Putamen (tissue), 1 donor: ENCODE results near the gene FGF2.
A peak's percentile ranks its signal among the peaks of the same experiment; 100 is the strongest.

Experiments used
- DNase-seq: peaks from one replicate; pipeline ENCODE4 v3.0.0-alpha.2; 2016; ENCODE audit warnings: low spot score

FGF2 gene

DNA sequence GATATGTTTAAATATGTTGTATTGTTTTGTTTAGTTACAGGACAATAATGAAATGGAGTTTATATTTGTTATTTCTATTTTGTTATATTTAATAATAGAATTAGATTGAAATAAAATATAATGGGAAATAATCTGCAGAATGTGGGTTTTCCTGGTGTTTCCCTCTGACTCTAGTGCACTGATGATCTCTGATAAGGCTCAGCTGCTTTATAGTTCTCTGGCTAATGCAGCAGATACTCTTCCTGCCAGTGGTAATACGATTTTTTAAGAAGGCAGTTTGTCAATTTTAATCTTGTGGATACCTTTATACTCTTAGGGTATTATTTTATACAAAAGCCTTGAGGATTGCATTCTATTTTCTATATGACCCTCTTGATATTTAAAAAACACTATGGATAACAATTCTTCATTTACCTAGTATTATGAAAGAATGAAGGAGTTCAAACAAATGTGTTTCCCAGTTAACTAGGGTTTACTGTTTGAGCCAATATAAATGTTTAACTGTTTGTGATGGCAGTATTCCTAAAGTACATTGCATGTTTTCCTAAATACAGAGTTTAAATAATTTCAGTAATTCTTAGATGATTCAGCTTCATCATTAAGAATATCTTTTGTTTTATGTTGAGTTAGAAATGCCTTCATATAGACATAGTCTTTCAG, 68.8 kb downstream of the FGF2 start:
- no peak for DNase-seq

DNA sequence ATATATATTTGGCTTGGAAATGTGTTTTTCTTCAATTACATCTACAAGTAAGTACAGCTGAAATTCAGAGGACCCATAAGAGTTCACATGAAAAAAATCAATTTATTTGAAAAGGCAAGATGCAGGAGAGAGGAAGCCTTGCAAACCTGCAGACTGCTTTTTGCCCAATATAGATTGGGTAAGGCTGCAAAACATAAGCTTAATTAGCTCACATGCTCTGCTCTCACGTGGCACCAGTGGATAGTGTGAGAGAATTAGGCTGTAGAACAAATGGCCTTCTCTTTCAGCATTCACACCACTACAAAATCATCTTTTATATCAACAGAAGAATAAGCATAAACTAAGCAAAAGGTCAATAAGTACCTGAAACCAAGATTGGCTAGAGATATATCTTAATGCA, 69.6 kb downstream of the FGF2 start:
- DNase-seq = no peak

DNA sequence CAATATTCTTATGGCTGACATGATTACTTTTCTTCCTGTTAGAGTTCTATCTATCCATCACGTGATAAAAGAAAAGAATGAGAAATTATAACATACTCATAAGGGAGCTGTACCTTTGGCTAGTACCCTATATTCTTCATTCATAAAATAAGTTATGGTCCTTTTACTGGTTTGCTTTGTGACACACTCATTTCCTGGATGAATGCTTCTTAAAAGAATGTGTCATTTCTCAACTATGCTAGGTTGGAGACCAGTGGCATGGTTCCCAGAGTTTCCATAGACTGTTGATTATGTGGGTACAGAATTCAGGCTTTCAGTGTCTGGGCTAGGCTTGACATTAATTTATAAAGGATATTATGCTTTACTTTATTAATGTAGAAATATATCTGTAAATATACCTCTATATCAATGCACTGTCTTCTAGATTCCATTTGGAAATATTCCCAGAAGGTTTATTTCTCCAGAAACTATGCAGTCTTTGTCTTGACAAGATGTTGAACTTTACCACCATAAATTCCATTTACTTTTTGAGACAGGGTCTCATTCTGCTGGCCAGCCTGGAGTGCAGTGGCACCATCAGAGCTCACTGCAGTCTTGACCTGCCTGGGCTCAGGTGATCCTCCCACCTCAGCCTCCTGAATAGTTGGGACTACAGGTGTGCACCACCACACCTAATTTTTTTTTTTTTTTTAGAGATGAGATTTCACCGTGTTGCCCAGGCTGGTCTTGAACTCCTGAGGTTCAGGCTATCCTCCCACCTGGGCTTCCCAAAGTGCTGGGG, 71.9 kb downstream of the FGF2 start:
- peak; percentile 6 for DNase-seq

DNA sequence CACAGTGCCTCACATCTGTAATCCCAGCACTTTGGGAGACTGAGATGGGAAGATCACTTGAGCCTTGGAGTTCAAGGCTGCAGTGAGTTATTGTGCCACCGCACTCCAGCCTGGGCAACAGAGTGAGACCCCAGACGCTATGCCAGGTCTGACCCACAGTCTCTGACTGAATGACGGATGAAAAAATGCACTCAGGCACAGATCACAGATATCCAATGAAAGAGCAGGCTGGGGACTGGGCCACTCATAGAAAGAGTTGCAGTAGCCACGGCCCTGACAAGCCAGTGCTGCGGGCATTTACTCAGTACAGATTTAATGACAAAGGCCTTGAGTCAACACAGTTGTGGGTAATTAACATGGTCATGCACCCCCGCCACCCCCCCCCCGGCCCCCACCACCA, 73.1 kb downstream of the FGF2 start:
- no peak for DNase-seq

DNA sequence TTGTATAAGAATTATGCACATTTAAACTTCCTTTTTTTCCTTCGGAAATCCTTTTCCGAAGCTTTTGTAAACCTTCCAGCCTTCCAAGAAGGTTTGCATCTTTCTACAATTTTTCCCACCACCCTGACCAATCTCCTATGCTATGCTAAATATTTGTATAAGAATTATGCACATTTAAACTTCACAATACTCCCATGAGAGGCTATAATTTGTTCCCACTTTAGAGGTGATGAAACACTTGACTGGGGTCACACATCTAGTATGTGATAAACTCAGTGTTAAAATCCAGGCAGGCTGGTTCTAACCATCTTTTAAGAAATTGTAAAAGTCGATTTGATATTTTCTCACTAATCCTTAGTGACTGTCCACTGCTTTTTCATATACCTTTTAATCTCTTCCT, 73.7 kb downstream of the FGF2 start:
- DNase-seq = no peak

DNA sequence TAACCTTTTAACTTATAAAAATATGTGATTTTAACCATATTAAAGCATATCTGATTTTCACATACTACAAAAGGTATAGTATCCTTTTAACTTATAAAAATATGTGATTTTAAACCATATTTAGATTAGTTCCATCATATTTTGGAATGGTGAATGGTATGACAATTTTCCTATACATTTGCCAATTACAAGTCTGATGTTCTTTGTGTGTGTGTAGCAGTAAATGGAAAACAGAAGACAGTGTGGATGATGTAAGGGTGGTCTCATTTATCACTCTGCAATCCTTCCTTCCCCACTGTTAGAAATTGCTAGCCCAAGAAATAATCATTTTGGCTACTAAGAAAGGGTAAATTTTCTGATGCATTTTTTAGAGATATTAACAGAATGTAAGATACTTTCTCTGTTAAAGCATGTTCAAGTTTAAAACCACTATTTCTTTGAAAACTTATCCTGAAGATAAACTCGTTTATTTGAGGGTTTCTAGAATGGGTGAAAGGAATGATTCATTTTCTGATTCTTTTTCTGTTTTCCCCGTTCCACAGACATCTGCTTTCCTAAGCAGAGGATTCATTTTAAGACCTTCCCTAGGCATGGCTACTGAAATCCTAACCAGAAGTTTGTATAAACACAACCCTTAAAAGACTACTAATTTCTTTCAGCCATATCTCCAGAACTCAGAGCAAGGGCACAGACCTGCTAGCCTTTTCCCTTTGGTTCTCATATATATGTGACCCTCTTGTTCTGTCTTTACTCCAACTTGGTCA, 74.8 kb downstream of the FGF2 start:
- DNase-seq = no peak

DNA sequence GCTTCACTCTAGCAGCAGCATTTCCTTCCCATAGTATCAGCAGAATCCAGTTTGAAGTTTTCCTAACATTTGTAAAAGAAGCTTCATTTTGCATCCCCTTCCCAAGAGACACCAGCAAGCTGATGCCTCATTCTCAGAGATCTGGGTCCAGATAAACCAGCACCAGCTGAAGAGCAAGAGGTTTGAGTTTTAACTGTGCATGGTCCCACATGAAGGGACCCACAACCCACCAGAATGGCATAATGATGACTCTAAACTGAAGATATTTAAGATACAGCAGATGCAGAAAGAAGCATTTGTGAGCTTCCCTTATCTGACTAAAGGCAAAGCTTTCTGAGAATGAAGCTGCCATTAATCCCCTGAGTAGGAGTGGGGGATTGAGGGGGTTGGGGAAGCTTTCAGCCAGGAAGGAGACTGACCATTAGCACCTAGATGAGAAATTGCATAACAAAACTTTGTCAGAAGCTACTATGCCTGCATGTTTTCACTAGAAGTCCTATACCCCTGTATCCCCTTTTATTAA, 77.2 kb downstream of the FGF2 start:
- DNase-seq = no peak

DNA sequence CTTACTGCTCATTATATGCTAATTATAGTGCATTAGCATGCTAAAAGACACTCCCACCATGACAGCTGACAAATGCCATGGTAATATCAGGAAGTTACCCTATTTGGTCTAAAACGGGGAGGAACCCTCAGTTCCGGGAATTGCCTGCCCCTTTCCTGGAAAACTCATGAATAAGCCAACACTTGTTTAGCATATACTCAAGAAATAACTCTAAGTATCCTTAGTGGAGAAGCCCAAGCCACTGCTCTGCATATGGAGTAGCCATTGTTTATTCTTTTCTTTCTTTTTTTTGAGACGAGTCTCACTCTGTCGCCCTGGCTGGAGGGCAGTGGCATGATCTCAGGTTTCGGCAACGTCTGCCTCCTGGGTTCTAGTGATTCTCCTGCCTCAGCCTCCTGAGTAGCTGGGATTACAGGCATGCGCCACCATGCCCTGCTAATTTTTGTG, 80.3 kb downstream of the FGF2 start:
- no peak for DNase-seq

DNA sequence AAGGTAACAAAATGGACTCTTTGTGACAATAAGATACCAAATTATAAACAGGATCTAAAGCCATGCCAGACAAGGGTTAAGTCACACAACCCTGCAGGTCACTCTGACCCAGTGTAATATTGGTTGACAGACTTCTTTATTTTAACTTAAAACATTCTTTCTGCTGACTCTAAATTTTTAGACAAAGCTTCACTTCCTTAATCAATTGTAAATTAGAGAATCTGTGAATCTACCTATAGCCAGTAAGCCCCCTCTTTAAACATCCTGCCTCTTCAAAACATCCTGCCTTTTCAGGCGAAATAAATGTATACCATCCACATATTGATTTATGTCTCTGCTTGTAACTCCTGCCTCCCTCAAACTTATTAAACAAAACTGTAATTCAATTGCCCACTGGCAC, 81.6 kb downstream of the FGF2 start:
- DNase-seq = no peak

DNA sequence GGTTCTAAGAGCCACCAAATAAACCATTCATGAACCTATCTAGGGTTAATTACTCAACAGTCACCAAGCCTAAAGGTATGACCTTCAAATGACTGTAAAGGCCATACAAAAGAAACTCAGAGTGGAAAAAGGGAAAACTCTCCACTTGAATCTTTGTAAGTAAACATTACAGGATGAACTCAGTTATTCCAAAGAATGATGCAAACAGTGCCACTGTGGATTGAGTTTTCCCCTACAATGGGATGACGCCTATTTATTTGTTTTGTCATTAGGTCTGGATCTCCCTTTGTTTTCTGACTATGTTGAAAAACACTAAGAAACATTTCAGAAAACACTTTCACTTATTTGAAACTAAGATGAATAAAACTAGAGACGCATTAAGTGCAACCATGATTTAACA, 83.1 kb downstream of the FGF2 start:
- no peak for DNase-seq

DNA sequence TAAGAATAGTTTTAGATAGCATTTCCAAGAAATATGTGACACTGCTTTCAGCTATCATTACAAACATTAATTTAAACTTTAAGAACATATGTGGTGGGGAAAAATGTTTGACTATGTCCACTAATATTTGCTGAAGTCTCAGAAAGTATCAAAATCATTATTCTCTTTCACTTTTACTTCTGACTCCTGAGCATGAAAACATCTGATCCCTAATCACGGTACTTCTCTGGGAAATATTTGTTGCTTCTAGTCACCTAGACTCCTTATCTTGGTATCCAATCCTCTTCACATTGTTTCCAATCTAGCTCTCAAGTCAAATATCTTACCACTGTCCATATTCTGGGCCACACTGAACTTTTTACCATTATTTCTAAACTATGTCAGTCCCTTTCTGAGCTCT, 85.0 kb downstream of the FGF2 start:
- DNase-seq = no peak

DNA sequence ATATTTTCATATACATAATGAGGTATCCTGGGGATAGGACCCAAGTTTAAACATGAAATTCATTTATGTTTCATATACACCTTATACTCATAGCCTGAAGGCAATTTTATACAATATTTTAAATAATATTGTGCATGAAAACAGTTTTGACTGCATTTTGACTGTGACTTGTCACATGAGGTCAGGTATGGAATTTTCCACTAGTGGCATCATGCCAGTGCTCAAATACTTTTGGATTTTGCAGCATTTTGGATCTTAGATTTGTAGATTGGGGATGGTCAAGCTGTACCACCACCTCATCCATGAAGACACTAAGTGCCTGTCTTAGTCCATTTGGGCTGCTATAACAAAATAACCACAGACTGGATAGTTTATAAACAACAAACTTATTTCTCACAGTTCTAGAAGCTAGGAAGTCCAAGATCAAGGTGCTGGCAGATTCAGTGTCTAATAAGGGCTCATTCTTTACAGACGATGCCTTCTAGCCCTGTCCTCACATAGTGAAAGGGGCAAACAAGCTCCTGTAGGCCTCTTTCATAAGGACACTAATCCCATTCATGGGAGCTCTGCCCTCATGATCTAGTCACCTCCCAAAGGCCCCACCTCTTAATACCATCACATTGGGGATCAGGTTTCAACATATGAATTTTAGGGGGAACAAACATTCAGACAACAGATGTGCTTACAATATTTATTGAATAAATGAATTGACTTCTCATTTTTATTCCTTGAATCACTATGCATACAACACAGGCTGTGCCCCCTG, 86.4 kb downstream of the FGF2 start:
- no peak for DNase-seq

DNA sequence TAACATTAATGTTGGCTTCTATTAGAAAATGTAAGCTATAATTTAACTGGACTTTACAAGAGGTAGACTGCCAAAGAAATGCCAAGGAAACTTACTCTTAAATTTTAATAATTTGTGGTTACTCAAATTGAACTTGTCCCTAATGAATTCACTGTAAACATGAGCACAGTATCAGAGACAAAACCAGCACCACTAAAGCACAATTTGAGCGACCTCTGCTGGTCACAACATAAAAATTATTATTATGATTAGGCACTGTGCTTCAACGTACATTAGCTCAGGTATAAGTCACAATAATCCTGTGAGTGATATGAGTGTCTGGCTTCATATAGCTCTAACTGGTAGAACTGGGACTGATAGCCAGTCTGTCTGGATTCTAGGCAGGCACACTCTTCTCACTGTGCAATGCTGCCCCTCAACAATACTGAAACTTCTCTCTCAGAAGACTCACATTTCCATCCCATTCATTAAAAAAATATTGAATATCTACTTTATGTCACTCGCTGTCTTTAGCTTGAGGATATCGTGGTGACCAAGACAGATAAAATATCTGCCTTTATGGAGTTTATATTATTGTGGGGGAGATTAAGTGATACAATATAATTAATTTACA, 87.8 kb downstream of the FGF2 start:
- no peak for DNase-seq

DNA sequence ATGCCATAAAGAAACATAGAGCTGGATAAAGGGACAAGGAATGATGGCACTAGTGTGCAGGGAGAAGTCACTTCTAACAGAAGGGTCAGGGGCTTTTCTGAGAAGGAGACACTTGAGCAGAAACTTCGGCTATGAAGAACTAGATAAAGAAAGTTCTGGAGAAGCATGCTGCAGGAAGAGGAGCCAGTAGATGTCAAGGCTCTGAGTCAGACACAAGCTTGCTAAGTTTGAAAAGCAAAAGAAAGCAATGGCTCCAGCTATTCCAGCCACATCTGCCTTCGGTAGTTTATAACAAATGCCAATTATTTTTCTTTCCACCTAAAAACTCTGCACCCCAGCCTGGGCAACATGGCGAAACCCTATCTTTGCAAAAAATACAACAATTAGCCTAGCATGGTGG, 88.3 kb downstream of the FGF2 start:
- no peak for DNase-seq

DNA sequence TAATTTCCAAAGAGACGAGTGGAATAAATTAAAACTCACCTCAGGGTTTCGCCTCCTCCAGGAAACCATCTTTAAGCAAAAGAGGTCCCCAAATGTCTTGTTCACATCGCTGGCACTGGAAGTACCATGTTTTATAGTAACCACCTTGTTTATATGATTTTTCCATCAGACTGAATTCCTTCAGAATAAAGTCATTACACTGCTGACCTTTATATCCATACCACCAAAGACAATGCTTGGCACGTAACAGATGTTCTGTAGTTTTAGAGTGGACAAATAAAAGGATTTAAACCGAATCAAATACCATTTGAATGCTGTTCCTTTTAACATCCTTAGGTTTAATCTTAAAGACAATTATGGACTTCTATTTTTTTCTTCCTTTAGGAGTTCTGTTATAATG, 91.1 kb downstream of the FGF2 start:
- no peak for DNase-seq

DNA sequence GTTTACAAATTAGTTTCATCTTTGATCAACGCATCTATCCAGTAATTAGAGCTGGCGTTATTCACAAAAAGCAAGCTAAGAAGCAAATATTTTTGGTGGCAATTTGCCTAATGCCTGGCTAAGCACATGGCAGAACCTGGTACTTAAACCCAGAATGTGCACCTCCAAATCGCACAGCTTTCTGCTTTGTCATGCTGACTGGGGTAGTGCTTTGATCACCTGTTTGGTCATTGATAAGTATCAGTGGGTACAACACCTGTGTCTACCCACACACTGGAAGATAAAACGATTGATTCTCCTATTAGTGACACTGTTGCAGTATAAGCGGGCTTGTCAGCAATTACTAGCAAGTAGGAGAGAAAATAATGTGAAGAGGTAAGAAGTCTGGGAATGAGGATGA, 93.8 kb downstream of the FGF2 start:
- no peak for DNase-seq

DNA sequence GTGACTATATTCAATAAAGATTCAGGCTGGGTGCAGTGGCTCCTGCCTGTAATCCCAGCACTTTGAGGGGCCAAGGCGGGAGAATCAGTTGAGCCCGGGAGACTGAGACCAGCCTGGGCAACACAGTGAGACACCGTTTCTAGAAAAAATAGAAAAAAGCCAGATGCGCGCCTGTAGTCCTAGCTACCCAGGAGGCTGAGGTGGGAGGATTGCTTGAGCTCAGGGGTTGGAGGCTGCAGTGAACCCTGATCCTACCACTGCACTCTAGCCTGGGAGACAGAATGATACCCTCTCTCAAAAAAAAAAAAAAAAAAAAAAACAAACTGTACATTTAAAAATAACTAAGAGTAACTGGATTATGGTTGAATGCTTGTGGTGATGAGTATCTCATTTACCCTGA, 94.7 kb downstream of the FGF2 start:
- DNase-seq = no peak

DNA sequence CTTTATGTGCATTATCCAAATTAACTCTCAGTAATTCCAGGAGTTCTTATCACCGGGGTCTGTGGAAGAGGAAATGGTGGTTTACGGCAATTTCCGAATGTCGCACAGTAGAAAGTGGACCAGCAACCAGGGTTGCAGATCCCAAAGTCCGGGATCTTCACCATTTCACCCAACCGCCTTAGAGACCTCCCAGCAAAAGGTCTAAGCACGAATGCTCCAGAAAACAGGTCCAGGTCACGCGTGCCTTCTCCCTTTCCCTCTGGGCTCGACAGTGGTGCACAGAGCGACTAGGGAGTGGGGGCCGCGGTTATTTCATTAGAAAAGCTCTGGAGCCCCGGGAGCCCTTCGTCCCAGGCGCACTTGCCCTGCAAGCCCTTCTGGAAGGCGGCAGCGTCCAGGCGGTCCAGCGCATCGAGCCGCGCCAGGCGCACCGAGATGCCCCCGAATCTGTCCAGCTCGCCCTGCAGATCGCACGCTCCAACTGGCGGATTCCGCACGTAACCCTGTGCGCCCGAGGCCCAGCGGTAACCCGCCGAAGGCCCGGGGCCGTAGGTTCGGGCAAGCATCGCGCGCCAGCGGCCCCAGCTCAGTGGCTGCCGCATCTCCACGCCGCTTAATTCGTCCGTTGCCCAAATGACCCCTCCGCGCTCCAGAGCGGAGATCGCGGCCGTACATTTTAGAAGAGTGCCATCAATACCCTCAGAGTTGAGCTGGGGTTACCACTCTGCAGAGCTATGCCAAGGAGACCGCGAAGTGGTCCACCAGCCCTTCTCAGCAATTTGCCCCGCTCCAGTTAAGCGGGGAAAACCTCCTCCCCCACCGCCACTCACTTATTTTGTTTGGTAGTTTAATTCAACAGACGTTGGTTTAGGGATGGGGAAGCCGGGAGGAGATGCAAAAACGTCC, 95.6 kb downstream of the FGF2 start, which contains the start of gene NUDT6:
Gene NUDT6, minus strand, starts transcription at position 627 of the 906 bp plus-strand sequence. Its CDS starts 25 bp downstream, at position 602.
- peak; percentile 70 for DNase-seq

DNA sequence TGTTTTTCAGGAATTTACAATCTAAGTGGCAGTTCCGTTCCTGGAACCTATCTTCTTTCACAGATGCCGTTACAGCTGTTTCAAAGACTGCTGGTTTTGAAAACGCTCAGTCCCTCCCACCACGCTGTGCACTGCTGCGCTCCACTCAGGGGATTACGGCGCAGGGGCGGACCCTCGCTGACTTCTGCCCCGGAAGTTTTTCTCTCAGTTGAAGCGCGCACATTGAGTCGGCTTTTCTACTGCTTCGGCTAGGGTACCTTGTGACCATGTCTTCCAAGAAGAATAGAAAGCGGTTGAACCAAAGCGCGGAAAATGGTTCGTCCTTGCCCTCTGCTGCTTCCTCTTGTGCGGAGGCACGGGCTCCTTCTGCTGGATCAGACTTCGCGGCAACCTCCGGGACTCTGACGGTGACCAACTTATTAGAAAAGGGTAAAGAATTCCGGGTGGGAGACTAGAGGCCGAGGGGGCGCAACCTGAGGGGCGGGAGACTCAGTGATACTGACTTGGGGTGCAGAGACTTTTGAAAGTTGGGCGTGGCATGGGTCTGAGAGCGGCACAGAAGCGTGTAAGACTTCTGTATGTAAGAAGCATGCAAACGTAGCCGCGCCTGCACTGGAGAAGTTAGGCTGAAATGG, 96.4 kb downstream of the FGF2 start:
- DNase-seq = peak; percentile 91

DNA sequence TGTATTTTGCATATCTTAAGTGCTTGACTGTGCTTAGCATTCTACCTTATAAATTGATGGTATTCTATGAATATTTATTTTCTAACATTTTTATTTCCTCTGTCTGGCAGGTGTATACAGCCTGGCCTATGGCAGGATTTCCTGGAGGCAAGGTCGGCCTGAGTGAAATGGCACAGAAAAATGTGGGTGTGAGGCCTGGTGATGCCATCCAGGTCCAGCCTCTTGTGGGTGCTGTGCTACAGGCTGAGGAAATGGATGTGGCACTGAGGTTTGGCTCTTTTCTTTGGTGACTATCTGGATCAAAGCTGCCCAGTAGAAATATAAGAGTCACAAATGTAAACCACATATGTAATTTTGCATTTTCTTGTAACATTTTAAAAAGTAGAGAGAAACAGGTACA, 102.3 kb downstream of the FGF2 start:
- no peak for DNase-seq
